ENCODE measurements around the gene BICDL2.

BICDL2 gene

DNA sequence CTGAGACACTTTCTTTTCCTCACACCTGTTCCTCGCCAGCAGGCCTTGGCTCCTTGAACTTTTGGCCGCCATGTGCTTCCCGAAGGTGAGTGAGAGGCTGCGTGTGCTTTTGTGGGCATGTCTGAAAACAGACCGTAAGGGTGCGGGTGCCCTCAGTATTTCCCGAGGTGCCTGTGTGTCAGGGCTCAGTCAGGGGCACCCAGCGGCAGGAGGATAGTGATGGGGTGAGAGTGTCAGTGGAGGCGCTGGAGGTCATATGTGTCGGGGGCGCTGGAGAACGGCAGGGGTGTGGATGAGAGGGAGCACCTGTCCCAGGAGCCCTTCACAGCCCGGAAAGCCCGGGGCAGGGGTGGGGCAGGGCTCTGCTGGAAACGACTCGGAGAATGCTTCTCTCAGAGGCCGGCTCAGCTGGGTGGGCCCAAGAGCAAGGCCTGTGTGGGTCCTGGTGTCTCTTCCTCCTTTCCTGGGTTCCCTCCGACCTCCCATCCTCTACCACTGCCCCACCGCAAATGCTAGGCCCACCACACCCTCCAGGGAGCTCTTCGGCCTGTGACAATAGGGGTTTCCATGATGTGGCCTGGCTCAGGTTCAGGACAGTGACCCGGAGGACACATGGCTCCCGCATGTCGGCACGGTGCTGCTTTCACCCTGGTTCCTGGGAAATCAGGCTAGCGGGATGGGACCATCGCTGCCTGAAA lies 29.1 kb upstream of the BICDL2 start:
- H3K27ac ChIP-seq, result peak overlapping the region; percentile 2; the same call in 1 of the 2 replicates
- H3K9me3 ChIP-seq, result no peaks in the 10 kb centered on the region
- no peaks in the 10 kb centered on the region for H3K27me3 ChIP-seq
- no peak overlapping the region for H3K4me2 ChIP-seq
- peaks cover 30% of the 10 kb centered on the region for H3K4me1 ChIP-seq
- H3K4me3 ChIP-seq, result no peak overlapping the region
- no peaks in the 10 kb centered on the region for H3K36me3 ChIP-seq
- H3K9ac ChIP-seq, result no peak overlapping the region
- no peak for TF ChIP-seq Cebpa-rat (IDR thresholded peaks at IDR 0.05)
- no peaks in the 10 kb centered on the region for H4K20me1 ChIP-seq

DNA sequence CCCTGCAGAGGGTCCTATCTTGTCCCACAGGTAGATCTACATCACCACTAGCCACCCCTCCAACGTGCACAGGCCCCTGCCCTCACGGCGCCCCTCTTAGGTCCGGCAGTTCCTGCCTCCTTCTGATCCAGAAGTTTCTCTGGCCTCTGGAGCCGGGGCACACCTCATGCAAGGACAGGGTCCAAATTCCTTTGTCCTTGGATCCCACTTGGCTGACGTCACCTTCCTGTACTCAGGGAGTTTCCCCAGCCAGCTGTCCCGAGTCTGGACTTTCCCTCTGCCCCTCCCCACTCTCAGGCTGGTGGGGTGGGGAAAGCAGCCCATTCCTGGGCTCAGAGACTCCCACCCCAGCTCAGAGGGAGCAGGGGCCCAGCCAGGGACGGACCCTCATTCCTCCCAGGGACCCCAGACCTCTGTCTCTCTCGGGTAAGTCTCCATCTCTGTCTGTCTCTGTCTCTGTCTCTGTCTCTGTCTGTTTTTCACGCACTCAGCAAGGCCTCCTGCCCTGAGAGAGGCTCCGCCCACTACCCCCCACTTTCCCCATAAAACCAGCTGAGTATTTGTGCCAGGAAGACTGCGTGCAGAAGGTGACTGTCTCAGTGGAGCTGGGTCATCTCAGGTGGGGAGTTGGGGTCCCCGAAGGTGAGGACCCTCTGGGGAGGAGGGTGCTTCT lies 28.5 kb upstream of the BICDL2 start, which contains the start of gene IL32:
IL32 (plus strand) TSS at position 572 of the 673 bp plus-strand sequence. CDS start 172 bp downstream, outside the sequence.
- Histone ChIP-seq H3K9me3 (no peaks in the 10 kb centered on the region), H4K20me1 (no peaks in the 10 kb centered on the region), H3K4me2 (no peak within 1 kb of the TSS), H3K27me3 (no peaks in the 10 kb centered on the region), H3K27ac (peak within 1 kb of the TSS; percentile 2; the same call in 1 of the 2 replicates), H3K9ac (no peak within 1 kb of the TSS), H3K4me1 (peaks cover 27% of the 10 kb centered on the region), H3K36me3 (no peaks in the 10 kb centered on the region), H3K4me3 (no peak within 1 kb of the TSS)
- no peak for TF ChIP-seq Cebpa-rat (IDR thresholded peaks at IDR 0.05)

DNA sequence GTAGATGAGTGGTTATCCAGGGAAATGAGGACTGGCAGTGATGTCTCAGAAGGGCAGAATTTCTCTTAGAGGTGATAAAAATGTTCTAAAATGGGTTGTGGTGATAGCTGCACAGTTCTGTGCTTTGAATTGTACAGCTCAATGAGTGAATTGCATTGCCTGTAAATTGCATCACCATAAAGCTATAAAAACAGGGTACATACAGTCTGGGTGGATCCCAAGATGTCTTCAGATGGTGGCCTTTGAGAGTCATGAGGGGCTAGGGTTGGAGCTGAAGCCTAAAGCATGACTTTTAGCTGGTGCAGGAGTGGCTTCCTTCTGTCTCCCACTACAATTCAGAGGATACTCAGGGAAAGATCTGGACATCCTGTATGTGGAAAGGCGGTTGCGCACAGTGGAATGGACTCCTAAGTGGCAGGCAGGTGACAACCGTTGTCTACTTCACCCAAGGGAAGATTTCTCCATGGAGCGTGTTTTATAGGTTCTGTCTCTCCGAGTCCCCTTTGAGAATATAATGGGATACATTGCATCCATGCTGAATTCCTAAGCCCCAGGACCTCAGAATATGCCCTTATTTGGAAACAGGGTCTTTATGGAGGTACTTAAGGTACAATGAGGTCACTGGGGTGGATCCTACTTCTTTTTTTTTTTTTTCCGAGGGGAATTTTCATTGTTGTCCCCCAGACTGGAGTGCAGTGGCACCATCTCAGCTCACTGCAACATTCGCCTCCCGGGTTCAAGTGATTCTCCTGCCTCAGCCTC lies 27.1 kb upstream of the BICDL2 start:
- no peak overlapping the region for H3K9ac ChIP-seq
- H4K20me1 ChIP-seq, result no peaks in the 10 kb centered on the region
- H3K4me2 ChIP-seq, result no peak overlapping the region
- H3K36me3 ChIP-seq, result no peaks in the 10 kb centered on the region
- H3K27me3 ChIP-seq, result no peaks in the 10 kb centered on the region
- peaks cover 35% of the 10 kb centered on the region for H3K4me1 ChIP-seq
- H3K9me3 ChIP-seq, result no peaks in the 10 kb centered on the region
- H3K27ac ChIP-seq, result no peak overlapping the region
- no peak for TF ChIP-seq Cebpa-rat (IDR thresholded peaks at IDR 0.05)
- H3K4me3 ChIP-seq, result no peak overlapping the region

DNA sequence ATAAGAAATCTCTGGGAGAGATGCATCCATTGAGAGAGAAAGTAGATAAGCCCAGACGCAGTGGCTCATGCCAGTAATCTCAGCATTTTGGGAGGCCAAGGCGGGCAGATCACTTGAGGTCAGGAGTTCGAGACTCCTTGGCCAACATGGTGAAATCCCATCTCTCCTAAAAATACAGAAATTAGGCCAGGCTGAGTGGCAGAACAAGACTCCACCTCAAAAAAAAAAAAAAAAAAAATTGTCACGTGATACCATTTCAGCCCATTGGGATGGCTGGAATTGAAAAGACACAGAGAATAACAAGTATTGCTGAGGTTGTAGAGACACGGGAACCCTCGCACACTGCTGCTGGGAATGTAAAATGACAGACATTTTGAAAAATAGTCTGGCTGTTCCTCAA lies 25.8 kb upstream of the BICDL2 start:
- H3K4me2 ChIP-seq, result no peak overlapping the region
- H3K9ac ChIP-seq, result no peak overlapping the region
- H3K27me3 ChIP-seq, result no peaks in the 10 kb centered on the region
- no peak overlapping the region for H3K4me3 ChIP-seq
- H3K9me3 ChIP-seq, result no peaks in the 10 kb centered on the region
- H4K20me1 ChIP-seq, result peaks cover 9% of the 10 kb centered on the region; the same call in 1 of the 2 replicates
- H3K27ac ChIP-seq, result no peak overlapping the region
- H3K36me3 ChIP-seq, result no peaks in the 10 kb centered on the region
- TF ChIP-seq Cebpa-rat (IDR thresholded peaks at IDR 0.05), result no peak
- peaks cover 35% of the 10 kb centered on the region for H3K4me1 ChIP-seq

DNA sequence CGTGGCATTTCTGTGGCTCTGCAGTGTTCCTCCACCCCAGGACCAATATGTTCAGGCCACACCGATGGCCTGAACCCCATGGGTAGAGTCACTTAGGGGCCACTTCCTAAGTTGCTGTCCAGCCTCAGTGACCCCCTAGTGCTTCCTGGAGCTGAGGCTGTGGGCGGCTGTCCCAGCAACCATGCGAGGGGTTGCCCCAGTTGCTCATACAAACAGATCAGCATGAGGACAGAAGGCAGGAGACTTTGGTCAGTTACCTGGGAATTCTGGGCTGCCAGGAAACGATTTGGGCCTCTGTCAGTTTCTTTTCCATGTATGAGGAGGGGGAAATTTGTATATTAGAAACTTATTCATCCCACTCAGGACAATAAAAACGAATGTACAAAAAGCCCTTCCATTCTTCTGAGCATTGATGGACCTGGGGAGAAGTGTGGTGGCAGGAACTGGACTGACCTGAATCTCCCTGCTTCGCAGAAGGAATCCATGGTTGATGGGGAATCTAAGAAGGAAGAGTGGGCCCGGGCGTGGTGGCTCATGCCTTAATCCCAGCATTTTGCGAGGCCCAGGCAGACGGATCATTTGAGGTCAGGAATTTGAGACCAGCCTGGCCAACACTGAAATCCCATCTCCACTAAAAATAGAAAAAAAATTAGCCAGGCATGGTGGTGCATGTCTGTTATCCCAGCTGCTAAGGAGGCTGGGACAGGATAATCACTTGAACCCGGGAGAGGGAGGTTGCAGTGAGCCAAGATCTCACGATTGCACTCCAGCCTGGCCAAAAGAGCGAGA lies 23.8 kb upstream of the BICDL2 start:
- Histone ChIP-seq H3K4me2 (peak overlapping the region; percentile 99; the same call in 1 of the 2 replicates), H3K9ac (no peak overlapping the region)

DNA sequence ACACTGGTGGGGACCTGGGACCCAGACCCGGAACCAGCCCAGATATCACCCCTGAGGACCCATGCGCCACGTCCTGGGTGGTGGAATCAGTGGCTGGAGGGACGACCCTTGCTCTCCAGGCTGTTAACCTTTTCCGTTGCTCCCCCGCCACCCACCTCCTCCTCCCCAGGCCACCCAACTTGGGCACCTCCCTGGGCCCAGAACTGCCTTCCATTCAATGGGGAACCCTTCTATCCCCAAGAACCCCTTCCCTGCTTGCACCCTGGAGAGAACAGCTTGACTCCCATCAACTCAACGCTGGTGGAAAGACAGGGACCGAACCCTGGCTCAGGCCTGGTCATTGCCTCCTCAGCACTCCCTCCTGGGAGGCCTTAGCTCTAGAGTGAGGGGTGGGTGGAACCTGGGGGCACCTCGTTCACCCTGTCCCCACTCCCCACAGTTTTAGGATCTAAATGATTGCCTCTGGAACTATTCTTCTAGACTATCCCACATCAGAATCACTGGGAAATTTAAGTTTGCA lies 23.0 kb upstream of the BICDL2 start:
- Histone ChIP-seq H3K4me1 (peaks cover 49% of the 10 kb centered on the region), H3K9ac (peak overlapping the region; percentile 94), H3K36me3 (peaks cover 3% of the 10 kb centered on the region; the same call in 1 of the 2 replicates), H3K27ac (peak overlapping the region; percentile 94), H3K4me3 (peak overlapping the region; percentile 87), H3K27me3 (no peaks in the 10 kb centered on the region), H4K20me1 (peaks cover 20% of the 10 kb centered on the region; the same call in 1 of the 2 replicates), H3K9me3 (no peaks in the 10 kb centered on the region), H3K4me2 (peak overlapping the region; percentile 99)
- TF ChIP-seq Cebpa-rat (IDR thresholded peaks at IDR 0.05), result no peak

More for the DNA sequence above, 23.8 kb upstream of the BICDL2 start:
- Histone ChIP-seq H3K4me1 (peaks cover 49% of the 10 kb centered on the region), H3K27ac (no peak overlapping the region), H3K36me3 (peaks cover 3% of the 10 kb centered on the region; the same call in 1 of the 2 replicates), H3K27me3 (no peaks in the 10 kb centered on the region), H4K20me1 (peaks cover 19% of the 10 kb centered on the region; the same call in 1 of the 2 replicates), H3K9me3 (no peaks in the 10 kb centered on the region), H3K4me3 (no peak overlapping the region)
- TF ChIP-seq Cebpa-rat (IDR thresholded peaks at IDR 0.05), result no peak

DNA sequence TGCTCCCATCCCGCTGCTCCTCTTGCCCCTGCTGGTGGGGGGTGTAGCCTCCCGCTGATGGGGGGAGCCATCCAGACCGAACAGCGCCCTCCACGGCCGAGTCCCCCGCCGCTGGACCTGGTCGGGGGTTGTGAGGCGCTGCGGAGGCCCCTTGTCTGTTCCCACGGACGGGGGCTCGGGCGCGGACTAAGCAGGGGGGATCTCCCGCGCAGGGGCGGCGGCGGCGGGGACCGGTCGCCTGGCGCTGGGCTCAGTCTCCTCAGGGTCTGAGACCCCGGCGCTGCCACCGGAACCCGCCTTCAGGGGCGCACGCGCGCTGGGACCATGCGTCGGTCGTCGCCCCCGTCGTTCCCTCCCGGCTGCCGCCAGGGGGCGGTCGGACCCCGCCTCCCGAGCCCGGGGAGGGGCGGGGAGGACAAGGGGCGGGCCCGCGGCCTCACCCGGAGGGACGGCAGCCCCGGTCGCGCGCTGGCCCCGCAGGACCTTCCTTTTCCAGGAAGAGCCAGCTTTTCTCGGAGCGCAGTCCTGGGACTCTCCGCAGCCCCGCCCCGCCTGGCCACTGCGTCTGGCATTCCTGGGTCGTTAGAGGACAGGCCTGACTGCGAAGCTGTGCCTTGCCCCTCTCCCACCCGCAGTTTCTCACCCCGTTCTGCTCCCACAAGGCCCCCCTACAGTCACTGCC lies 22.4 kb upstream of the BICDL2 start:
- Histone ChIP-seq H3K9me3 (no peaks in the 10 kb centered on the region), H3K4me1 (peaks cover 54% of the 10 kb centered on the region), H3K36me3 (peaks cover 4% of the 10 kb centered on the region; the same call in 1 of the 2 replicates), H3K27ac (peak overlapping the region; percentile 94), H3K9ac (peak overlapping the region; percentile 94), H3K4me3 (peak overlapping the region; percentile 87), H3K4me2 (peak overlapping the region; percentile 99), H3K27me3 (no peaks in the 10 kb centered on the region), H4K20me1 (peaks cover 26% of the 10 kb centered on the region; the same call in 1 of the 2 replicates)
- no peak for TF ChIP-seq Cebpa-rat (IDR thresholded peaks at IDR 0.05)

DNA sequence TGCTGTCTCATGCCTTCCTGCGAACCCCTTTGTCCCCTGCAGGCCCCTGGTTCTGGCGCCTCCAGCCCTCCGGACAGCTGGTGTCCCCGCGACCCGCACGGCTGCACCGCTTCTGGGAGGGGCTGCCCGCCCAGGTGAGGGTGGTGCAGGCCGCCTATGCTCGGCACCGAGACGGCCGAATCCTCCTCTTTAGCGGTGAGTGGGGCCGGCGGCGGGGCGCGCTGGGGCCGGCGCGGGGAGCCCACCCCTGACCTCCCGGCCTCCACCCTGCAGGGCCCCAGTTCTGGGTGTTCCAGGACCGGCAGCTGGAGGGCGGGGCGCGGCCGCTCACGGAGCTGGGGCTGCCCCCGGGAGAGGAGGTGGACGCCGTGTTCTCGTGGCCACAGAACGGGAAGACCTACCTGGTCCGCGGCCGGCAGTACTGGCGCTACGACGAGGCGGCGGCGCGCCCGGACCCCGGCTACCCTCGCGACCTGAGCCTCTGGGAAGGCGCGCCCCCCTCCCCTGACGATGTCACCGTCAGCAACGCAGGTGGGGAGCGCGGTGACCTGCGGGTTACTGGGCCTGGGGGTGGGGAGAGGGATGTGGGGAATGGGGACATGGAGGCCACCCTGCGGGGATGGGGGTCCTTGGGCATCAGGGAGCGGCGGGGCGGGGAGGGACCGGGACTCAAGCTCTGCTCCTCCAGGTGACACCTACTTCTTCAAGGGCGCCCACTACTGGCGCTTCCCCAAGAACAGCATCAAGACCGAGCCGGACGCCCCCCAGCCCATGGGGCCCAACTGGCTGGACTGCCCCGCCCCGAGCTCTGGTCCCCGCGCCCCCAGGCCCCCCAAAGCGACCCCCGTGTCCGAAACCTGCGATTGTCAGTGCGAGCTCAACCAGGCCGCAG lies 21.6 kb upstream of the BICDL2 start:
- Histone ChIP-seq H3K9ac (peak overlapping the region; percentile 94), H3K4me3 (peak overlapping the region; percentile 87), H4K20me1 (peaks cover 29% of the 10 kb centered on the region; the same call in 1 of the 2 replicates), H3K27ac (peak overlapping the region; percentile 94), H3K36me3 (peaks cover 9% of the 10 kb centered on the region), H3K4me1 (peaks cover 62% of the 10 kb centered on the region), H3K27me3 (no peaks in the 10 kb centered on the region), H3K9me3 (no peaks in the 10 kb centered on the region), H3K4me2 (peak overlapping the region; percentile 99)
- no peak for TF ChIP-seq Cebpa-rat (IDR thresholded peaks at IDR 0.05)
